ENCODE data around the gene ANKRD9. TPM values are rescaled to one million over a fixed set of nuclear protein-coding genes. Genes with fewer than 3 reads are reported as not detected.
A peak's percentile ranks its signal among the peaks of the same experiment; 100 is the strongest.

ANKRD9 gene
- total and polyA plus RNA-seq, 3 experiments from 2014 or later, result 1.3 to 12.1 (median 10.1) TPM

DNA sequence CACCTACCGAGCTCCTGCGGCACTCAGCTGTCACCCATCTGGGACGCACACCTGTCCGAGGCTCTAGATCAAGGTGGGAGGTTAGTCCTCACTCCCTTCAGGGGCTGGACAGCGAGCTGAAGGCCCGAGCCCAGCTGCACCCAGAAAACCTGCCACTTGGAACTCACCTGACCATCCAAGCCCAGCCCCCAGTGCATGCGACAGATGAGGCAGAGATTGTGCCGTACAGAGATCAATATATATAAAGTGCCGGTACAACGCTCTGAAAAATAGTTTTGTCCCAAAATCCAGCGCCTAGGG, 3.0 kb downstream of the ANKRD9 start:
- Mint-ChIP-seq H3K36me3 (peaks cover 0 to 1% (median 0%) of the 10 kb centered on the region in 3 donors), H3K27ac (peak overlapping the region in 1 of 8 donors; percentile 14), H3K4me1 (peaks cover 8 to 22% (median 11%) of the 10 kb centered on the region in 3 donors), H3K9me3 (no peaks in the 10 kb centered on the region), H3K27me3 (no peaks in the 10 kb centered on the region), H3K4me3 (peak overlapping the region in 3 of 7 donors; percentile 56 to 79 (median 68))
- ChIA-PET POLR2A (no interaction called here), CTCF (interaction anchor here (1.0 kb wide), 1 partner anchor 10 kb away, joined by 4 read pairs; no protein-coding TSS in a partner anchor)
- Histone ChIP-seq H3K36me3 (ENCODE audit: insufficient read depth, low read length) (no peaks in the 10 kb centered on the region), H3K4me1 (ENCODE audit: insufficient read depth, low read length) (peaks cover 13% of the 10 kb centered on the region), H3K27me3 (ENCODE audit: insufficient read depth, low read length, poor library complexity, severe bottlenecking) (no peaks in the 10 kb centered on the region), H3K27ac (ENCODE audit: low read depth, low read length) (no peak overlapping the region), H3K9me3 (ENCODE audit: low read length) (no peaks in the 10 kb centered on the region), H3K4me3 (ENCODE audit: low read length) (no peak overlapping the region)
- no peak for DNase-seq

DNA sequence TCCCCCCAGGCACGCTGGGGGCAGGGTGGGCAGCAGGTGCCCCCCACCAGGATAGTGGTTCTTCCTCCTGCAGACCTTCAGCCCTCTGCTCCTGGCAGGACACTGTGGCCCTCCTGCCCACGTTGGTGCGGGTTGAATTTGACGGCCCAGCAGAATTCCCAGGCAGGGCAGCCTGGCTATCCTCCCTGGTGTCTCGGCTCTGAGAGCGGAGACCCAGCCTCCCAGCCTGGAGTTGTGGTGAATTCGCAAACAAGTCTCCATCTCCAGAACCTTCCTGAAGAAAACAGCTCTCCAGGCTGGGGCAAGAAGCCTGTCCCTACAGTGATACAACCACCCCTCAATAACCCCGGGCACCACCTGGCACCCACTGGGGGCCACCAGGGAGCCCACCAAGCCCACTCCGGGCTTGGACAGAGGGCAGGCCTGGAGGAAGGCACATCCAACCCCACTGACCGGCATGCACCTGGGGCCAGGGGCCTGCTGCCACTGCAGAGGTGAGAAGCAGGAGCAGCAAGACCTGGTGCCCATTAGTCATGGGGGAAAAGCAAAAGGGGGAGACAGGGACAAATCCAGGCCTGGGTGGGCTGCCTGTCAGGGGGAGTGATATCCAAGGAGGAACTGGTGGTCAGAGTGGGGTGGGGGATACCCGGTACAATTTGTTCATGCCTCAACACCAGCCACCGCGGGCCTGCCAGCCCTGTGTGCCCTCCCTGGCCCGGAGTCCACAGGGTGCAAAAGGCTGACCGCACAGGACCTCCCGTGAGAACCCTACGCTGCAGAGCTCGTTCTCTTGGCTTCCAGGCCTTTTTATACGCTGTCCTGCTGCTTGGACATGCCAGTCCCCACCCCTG, 3.6 kb downstream of the ANKRD9 start:
- H3K27ac ChIP-seq (ENCODE audit: low read depth, low read length), result no peak overlapping the region
- H3K27me3 Mint-ChIP-seq, result no peaks in the 10 kb centered on the region
- H3K36me3 ChIP-seq (ENCODE audit: insufficient read depth, low read length), result no peaks in the 10 kb centered on the region
- no peaks in the 10 kb centered on the region for H3K9me3 Mint-ChIP-seq
- H3K27ac Mint-ChIP-seq, result peak overlapping the region in 2 of 8 donors; percentile 14 to 27
- peaks cover 8 to 18% (median 10%) of the 10 kb centered on the region in 3 donors for H3K4me1 Mint-ChIP-seq
- H3K36me3 Mint-ChIP-seq, result peaks cover 0 to 1% (median 0%) of the 10 kb centered on the region in 3 donors
- no peak overlapping the region for H3K4me3 ChIP-seq (ENCODE audit: low read length)
- CTCF ChIA-PET, result no interaction called here
- DNase-seq, result no peak
- H3K4me3 Mint-ChIP-seq, result no peak overlapping the region
- POLR2A ChIA-PET, result no interaction called here
- H3K27me3 ChIP-seq (ENCODE audit: insufficient read depth, low read length, poor library complexity, severe bottlenecking), result no peaks in the 10 kb centered on the region
- H3K4me1 ChIP-seq (ENCODE audit: insufficient read depth, low read length), result peaks cover 8% of the 10 kb centered on the region
- H3K9me3 ChIP-seq (ENCODE audit: low read length), result no peaks in the 10 kb centered on the region

DNA sequence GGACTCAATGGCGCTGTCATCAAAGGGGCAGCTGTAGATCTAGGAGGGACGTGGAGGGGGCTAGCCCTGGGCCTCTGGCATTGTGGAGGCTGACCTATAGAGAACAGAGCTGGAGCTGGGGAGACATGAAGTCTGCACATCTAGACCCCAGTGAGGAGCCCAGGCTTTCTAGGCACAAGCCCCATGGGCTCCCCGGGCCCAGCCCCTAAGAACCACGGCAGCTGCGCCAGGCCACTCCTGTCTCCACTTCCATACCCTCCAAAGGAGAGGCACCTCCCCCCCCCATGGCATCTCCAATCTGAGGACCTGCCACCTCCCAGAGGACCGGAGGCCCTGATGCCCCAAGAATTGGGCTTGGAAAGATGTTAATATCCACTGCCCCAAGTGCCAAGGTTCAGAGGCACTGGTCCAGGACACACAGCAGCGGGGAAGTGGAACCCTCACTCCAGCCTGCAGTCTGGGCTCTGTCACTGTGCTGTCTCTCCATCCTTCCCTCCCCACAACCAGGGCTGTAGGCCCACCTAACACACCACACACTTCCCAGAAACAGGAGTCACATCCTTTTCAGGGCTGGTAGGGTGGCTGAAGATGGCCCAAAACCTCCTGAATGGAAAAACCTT, 4.5 kb downstream of the ANKRD9 start:
- Mint-ChIP-seq H3K27me3 (no peaks in the 10 kb centered on the region), H3K4me3 (no peak overlapping the region), H3K36me3 (no peaks in the 10 kb centered on the region), H3K4me1 (peaks cover 5 to 18% (median 7%) of the 10 kb centered on the region in 3 donors), H3K9me3 (no peaks in the 10 kb centered on the region), H3K27ac (peak overlapping the region in 2 of 8 donors; percentile 36 to 66)
- ChIA-PET CTCF (no interaction called here), POLR2A (no interaction called here)
- Histone ChIP-seq H3K4me3 (ENCODE audit: low read length) (no peak overlapping the region), H3K9me3 (ENCODE audit: low read length) (no peaks in the 10 kb centered on the region), H3K36me3 (ENCODE audit: insufficient read depth, low read length) (no peaks in the 10 kb centered on the region), H3K27me3 (ENCODE audit: insufficient read depth, low read length, poor library complexity, severe bottlenecking) (no peaks in the 10 kb centered on the region), H3K27ac (ENCODE audit: low read depth, low read length) (no peak overlapping the region), H3K4me1 (ENCODE audit: insufficient read depth, low read length) (no peaks in the 10 kb centered on the region)
- no peak for DNase-seq

DNA sequence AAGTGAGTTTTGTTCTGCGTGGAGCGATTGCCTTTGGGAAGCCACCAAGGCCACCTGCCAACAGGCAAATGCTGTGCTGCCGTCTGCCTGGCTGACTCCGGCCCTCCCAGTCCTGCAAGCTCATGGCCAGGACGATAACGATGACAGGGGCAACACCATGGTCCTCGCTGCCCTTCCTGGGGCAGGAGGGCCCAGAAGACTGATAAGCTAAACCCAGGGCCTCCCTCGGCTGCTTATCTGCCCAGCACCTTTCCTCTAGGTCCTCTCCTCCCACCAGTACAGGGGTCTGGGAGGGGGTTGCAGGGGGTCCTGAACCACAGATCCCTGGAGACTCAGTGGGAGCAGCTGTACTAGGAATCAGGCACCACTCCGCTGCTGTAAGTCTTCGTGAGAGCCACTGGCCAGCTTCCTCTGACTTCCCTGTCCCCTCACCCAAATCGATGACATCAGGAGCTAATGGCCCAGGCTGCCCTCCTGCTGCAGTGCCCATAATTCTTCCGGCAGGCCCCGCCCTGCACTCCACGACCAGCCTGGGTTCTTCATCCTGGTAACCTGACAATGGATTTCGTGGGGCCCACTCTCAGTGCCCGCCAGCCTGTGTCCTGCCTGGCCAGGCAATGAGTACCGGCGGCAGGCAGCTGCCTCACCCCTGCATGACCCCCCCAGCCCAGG, 5.1 kb downstream of the ANKRD9 start:
- Histone ChIP-seq H3K4me1 (ENCODE audit: insufficient read depth, low read length) (no peaks in the 10 kb centered on the region), H3K27ac (ENCODE audit: low read depth, low read length) (no peak overlapping the region), H3K36me3 (ENCODE audit: insufficient read depth, low read length) (no peaks in the 10 kb centered on the region), H3K27me3 (ENCODE audit: insufficient read depth, low read length, poor library complexity, severe bottlenecking) (no peaks in the 10 kb centered on the region), H3K4me3 (ENCODE audit: low read length) (no peak overlapping the region), H3K9me3 (ENCODE audit: low read length) (no peaks in the 10 kb centered on the region)
- peak overlapping the region in 3 of 8 donors; percentile 23 to 66 (median 29) for H3K27ac Mint-ChIP-seq
- CTCF ChIA-PET, result no interaction called here
- peaks cover 8 to 21% (median 9%) of the 10 kb centered on the region in 3 donors for H3K4me1 Mint-ChIP-seq
- H3K27me3 Mint-ChIP-seq, result no peaks in the 10 kb centered on the region
- no peak overlapping the region for H3K4me3 Mint-ChIP-seq
- DNase-seq, result no peak
- H3K36me3 Mint-ChIP-seq, result peaks cover 0 to 3% (median 0%) of the 10 kb centered on the region in 3 donors
- POLR2A ChIA-PET, result interaction anchor here (0.6 kb wide), 1 partner anchor 888 kb away, joined by 4 read pairs; no protein-coding TSS in a partner anchor
- no peaks in the 10 kb centered on the region for H3K9me3 Mint-ChIP-seq

- ChIA-PET POLR2A (no interaction called here), CTCF (no interaction called here)
- peaks cover 0 to 8% (median 1%) of the 10 kb centered on the region in 3 donors for H3K36me3 Mint-ChIP-seq
- peaks cover 6 to 18% (median 9%) of the 10 kb centered on the region in 3 donors for H3K4me1 Mint-ChIP-seq
- H3K27ac ChIP-seq (ENCODE audit: low read depth, low read length), result no peak overlapping the region
- no peaks in the 10 kb centered on the region for H3K9me3 ChIP-seq (ENCODE audit: low read length)
- H3K4me1 ChIP-seq (ENCODE audit: insufficient read depth, low read length), result no peaks in the 10 kb centered on the region
- no peaks in the 10 kb centered on the region for H3K36me3 ChIP-seq (ENCODE audit: insufficient read depth, low read length)
- peak overlapping the region in 1 of 7 donors; percentile 51 for H3K4me3 Mint-ChIP-seq
- peak overlapping the region in 2 of 8 donors; percentile 33 to 87 for H3K27ac Mint-ChIP-seq
- H3K4me3 ChIP-seq (ENCODE audit: low read length), result no peak overlapping the region
- no peaks in the 10 kb centered on the region for H3K27me3 Mint-ChIP-seq
- DNase-seq, result no peak
- H3K27me3 ChIP-seq (ENCODE audit: insufficient read depth, low read length, poor library complexity, severe bottlenecking), result no peaks in the 10 kb centered on the region
- H3K9me3 Mint-ChIP-seq, result no peaks in the 10 kb centered on the region
These were observed 5.8 kb downstream of the ANKRD9 start for GRCh38 chr14:102503641-102504327.

DNA sequence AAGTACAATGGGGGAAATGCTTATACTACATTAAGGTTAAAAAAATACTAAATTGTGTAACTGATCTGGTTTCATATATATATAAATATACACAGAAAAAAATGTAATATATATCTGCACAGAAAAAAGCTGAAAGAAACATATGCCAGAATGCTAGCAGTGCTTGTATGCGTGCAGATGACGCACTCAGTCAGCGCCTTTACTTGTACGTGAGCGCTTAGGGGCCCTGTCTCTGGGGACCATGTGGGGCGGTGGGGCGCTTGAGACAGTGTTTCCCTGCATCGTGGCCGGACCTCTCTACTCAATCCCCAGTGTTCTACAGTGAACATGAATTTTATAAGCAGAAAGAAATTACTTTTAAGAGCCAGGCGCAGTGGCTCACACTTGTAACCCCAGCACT, 7.0 kb downstream of the ANKRD9 start:
- H3K27me3 Mint-ChIP-seq, result no peaks in the 10 kb centered on the region
- ChIA-PET CTCF (no interaction called here), POLR2A (no interaction called here)
- H3K27me3 ChIP-seq (ENCODE audit: insufficient read depth, low read length, poor library complexity, severe bottlenecking), result no peaks in the 10 kb centered on the region
- H3K4me1 ChIP-seq (ENCODE audit: insufficient read depth, low read length), result no peaks in the 10 kb centered on the region
- H3K27ac ChIP-seq (ENCODE audit: low read depth, low read length), result no peak overlapping the region
- DNase-seq, result no peak
- no peak overlapping the region for H3K4me3 ChIP-seq (ENCODE audit: low read length)
- H3K9me3 ChIP-seq (ENCODE audit: low read length), result no peaks in the 10 kb centered on the region
- H3K27ac Mint-ChIP-seq, result peak overlapping the region in 1 of 8 donors; percentile 66
- no peak overlapping the region for H3K4me3 Mint-ChIP-seq
- H3K36me3 Mint-ChIP-seq, result peaks cover 0 to 18% (median 3%) of the 10 kb centered on the region in 3 donors
- H3K4me1 Mint-ChIP-seq, result peaks cover 4 to 15% (median 9%) of the 10 kb centered on the region in 3 donors
- H3K36me3 ChIP-seq (ENCODE audit: insufficient read depth, low read length), result no peaks in the 10 kb centered on the region
- H3K9me3 Mint-ChIP-seq, result no peaks in the 10 kb centered on the region

GRCh38 chr14:102501751-102502315, 7.7 kb downstream of the ANKRD9 start:
- CTCF ChIA-PET, result interaction anchor here (0.6 to 1.0 kb wide), 2 partner anchors 14 to 63 kb away, joined by 3 read pairs; no protein-coding TSS in a partner anchor
- H3K4me1 ChIP-seq (ENCODE audit: insufficient read depth, low read length), result no peaks in the 10 kb centered on the region

More at GRCh38 chr14:102501751-102502315, 7.7 kb downstream of the ANKRD9 start:
- Histone ChIP-seq H3K4me3 (ENCODE audit: low read length) (no peak overlapping the region), H3K9me3 (ENCODE audit: low read length) (no peaks in the 10 kb centered on the region), H3K27ac (ENCODE audit: low read depth, low read length) (no peak overlapping the region), H3K36me3 (ENCODE audit: insufficient read depth, low read length) (no peaks in the 10 kb centered on the region), H3K27me3 (ENCODE audit: insufficient read depth, low read length, poor library complexity, severe bottlenecking) (no peaks in the 10 kb centered on the region)
- H3K27me3 Mint-ChIP-seq, result no peaks in the 10 kb centered on the region
- no peak for DNase-seq
- POLR2A ChIA-PET, result no interaction called here
- H3K9me3 Mint-ChIP-seq, result no peaks in the 10 kb centered on the region
- H3K36me3 Mint-ChIP-seq, result peaks cover 0 to 18% (median 3%) of the 10 kb centered on the region in 3 donors
- H3K4me3 Mint-ChIP-seq, result no peak overlapping the region
- H3K27ac Mint-ChIP-seq, result peak overlapping the region in 3 of 8 donors; percentile 17 to 66 (median 38)
- peaks cover 4 to 15% (median 9%) of the 10 kb centered on the region in 3 donors for H3K4me1 Mint-ChIP-seq
